ENCODE data around the gene SCFD2. TPM values are rescaled to one million over a fixed set of nuclear protein-coding genes. Genes with fewer than 3 reads are reported as not detected.

Gene SCFD2
- total RNA-seq, 4 donors from 2014 or later, result 24.7 to 49.2 (median 33.9) TPM

- H3K9me3 ChIP-seq, result no peaks in the 10 kb centered on the region
- no peak for DNase-seq (ENCODE audit: low spot score in 2 of 2)
- no peak overlapping the region for H3K4me3 ChIP-seq
- 82 to 86% methylated on average over 4 of the region's 4 CpGs for WGBS, 2 donors
- TF ChIP-seq CTCF (IDR thresholded peaks at IDR 0.05), result no peak
- TF ChIP-seq POLR2A (IDR thresholded peaks at IDR 0.05), result no peak
- TF ChIP-seq EP300 (IDR thresholded peaks at IDR 0.05), result no peak
- no peaks in the 10 kb centered on the region for H3K27me3 ChIP-seq
- no peak overlapping the region for H3K27ac ChIP-seq
- H3K4me1 ChIP-seq, result peaks cover 0 to 3% (median 0%) of the 10 kb centered on the region in 4 donors
- peaks cover 0 to 4% (median 0%) of the 10 kb centered on the region in 3 donors for H3K36me3 ChIP-seq
Observed at GRCh38 chr4:53050361-53050774, 315.5 kb downstream of the SCFD2 start.

GRCh38 chr4:53049528-53049927 is 316.3 kb downstream of the SCFD2 start:
- Histone ChIP-seq H3K9me3 (no peaks in the 10 kb centered on the region), H3K27me3 (no peaks in the 10 kb centered on the region), H3K36me3 (peaks cover 0 to 4% (median 0%) of the 10 kb centered on the region in 3 donors), H3K27ac (no peak overlapping the region), H3K4me1 (no peaks in the 10 kb centered on the region), H3K4me3 (no peak overlapping the region)
- WGBS, 2 donors, result 86 to 90% methylated on average over 1 of the region's 1 CpG
- no peak for DNase-seq (ENCODE audit: low spot score in 2 of 2)
- TF ChIP-seq CTCF (IDR thresholded peaks at IDR 0.05) (no peak), POLR2A (IDR thresholded peaks at IDR 0.05) (no peak), EP300 (IDR thresholded peaks at IDR 0.05) (no peak)

- H3K27me3 ChIP-seq, result no peaks in the 10 kb centered on the region
- no peak for DNase-seq (ENCODE audit: low spot score in 2 of 2)
- H3K27ac ChIP-seq, result no peak overlapping the region
- H3K4me3 ChIP-seq, result no peak overlapping the region
- H3K4me1 ChIP-seq, result no peaks in the 10 kb centered on the region
- H3K36me3 ChIP-seq, result no peaks in the 10 kb centered on the region
- no peak for TF ChIP-seq EP300 (IDR thresholded peaks at IDR 0.05)
- TF ChIP-seq CTCF (IDR thresholded peaks at IDR 0.05), result no peak
- TF ChIP-seq POLR2A (IDR thresholded peaks at IDR 0.05), result no peak
- H3K9me3 ChIP-seq, result no peaks in the 10 kb centered on the region
- WGBS, 2 donors, result 86 to 92% methylated on average over 2 of the region's 2 CpGs
Observed at GRCh38 chr4:53044651-53044960, 321.3 kb downstream of the SCFD2 start.

GRCh38 chr4:53043891-53044650 is 321.8 kb downstream of the SCFD2 start:
- Histone ChIP-seq H3K36me3 (no peaks in the 10 kb centered on the region), H3K4me1 (no peaks in the 10 kb centered on the region), H3K9me3 (no peaks in the 10 kb centered on the region), H3K27me3 (no peaks in the 10 kb centered on the region), H3K4me3 (no peak overlapping the region), H3K27ac (no peak overlapping the region)
- 67 to 75% methylated on average over 4 of the region's 4 CpGs for WGBS, 2 donors
- no peak for DNase-seq (ENCODE audit: low spot score in 2 of 2)
- TF ChIP-seq POLR2A (IDR thresholded peaks at IDR 0.05) (no peak), CTCF (IDR thresholded peaks at IDR 0.05) (no peak), EP300 (IDR thresholded peaks at IDR 0.05) (no peak)

GRCh38 chr4:53043055-53043454 is 322.8 kb downstream of the SCFD2 start:
- no peak for DNase-seq (ENCODE audit: low spot score in 2 of 2)
- no peaks in the 10 kb centered on the region for H3K27me3 ChIP-seq
- 69 to 73% methylated on average over 3 of the region's 3 CpGs for WGBS, 2 donors
- H3K9me3 ChIP-seq, result no peaks in the 10 kb centered on the region
- TF ChIP-seq EP300 (IDR thresholded peaks at IDR 0.05) (no peak), POLR2A (IDR thresholded peaks at IDR 0.05) (no peak), CTCF (IDR thresholded peaks at IDR 0.05) (no peak)
- no peak overlapping the region for H3K27ac ChIP-seq
- H3K4me3 ChIP-seq, result no peak overlapping the region
- no peaks in the 10 kb centered on the region for H3K36me3 ChIP-seq
- no peaks in the 10 kb centered on the region for H3K4me1 ChIP-seq
